ENCODE results near the gene DPPA5.
A peak's percentile ranks its signal among the peaks of the same experiment; 100 is the strongest.
"Not testable (repeated sequence)": the region's sequence is repeated elsewhere in the genome, so short reads cannot be mapped to it uniquely, and the experiment has no call there.

Gene DPPA5

DNA sequence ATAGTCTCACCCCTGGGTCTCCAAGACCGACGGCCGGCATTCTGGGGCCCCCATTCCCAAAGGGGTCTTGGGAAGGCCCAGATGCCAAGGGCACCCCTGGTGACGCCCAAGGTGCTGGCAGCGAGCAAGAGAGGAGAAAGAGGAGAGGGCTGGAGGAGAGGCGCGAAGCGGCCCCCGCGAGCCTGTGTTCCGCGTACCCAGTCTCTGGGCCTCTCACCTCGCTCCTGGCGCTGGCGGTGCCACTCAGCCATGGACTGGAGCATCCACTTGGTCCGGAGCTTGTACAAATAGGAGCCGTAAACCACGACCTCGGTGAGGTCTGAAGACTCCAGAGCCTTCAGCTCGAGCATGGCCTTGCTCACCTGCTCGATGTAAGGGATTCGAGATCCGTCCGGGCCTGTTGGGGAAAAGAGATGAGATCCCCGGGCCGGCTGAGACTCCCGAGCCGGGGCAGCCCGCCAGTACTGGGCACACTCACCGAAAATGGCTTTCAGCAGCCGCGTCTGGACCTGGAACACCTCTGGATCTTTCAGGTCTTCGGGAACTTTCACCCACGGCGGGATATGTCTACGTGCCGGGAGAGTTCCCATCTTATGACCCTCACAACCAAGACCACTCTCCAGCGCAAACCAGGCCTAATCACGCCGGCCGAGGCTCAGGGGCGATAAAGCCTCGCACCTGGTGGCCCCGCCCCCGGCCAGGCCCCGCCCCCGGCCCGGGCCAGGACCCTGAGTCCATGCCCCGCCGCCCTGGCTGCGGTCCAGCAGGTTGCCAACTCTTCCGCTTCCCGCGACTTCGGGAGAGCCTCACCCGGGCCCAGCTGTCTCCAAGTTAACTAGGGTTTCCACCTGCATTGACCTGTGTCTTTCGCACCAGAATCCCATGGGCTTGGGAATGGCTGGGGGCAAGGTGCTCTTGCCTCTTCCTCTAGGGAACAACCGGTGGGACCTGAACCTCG lies at the start of gene DPPA5:
TSS of gene DPPA5 (minus strand) at position 641 of the 958 bp plus-strand sequence. CDS start at position 590, 51 bp downstream.
- DNase-seq, result no peak
- intact Hi-C loops (cut with DNase I), result no loop called here

- DNase-seq, result no peak
- intact Hi-C loops (cut with DNase I), result no loop called here
Observed at GRCh38 chr6:73400656-73401055, 46.6 kb upstream of the DPPA5 start.

GRCh38 chr6:73395875-73396274 lies 41.8 kb upstream of the DPPA5 start:
- intact Hi-C loops (cut with DNase I), result no loop called here
- DNase-seq, result no peak

GRCh38 chr6:73394577-73395354 lies 40.7 kb upstream of the DPPA5 start, which contains the start of gene DDX43:
DDX43 (plus strand) TSS chr6:73394828; CDS start chr6:73394906, 78 bp downstream.
- peak in 1 of 10 donors; percentile 14 for DNase-seq
- intact Hi-C loops (cut with DNase I), result no loop called here

DNA sequence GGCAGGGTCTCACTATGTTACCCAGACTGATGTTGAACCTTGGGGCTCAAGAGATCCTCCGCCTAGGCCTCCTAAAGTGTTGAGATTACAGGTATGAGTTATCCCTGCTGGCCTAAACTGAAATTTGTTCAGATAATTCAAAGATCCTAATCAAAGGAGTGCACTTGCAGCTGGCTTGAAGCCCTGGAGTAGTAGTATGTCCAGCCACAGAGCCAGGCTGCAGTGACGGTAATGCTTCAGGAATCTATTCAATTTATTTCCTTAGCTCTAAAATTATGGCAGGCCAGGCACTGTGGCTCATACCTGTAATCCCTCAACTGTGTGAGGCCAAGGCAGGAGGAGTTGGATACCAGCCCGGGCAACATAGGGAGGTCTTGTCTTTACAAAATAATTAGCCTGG lies 39.2 kb upstream of the DPPA5 start:
- intact Hi-C loops (cut with DNase I), result no loop called here
- no peak for DNase-seq

GRCh38 chr6:73392188-73392587 lies 38.1 kb upstream of the DPPA5 start:
- intact Hi-C loops (cut with DNase I); DNase-seq: not testable (repeated sequence)

- intact Hi-C loops (cut with DNase I), result no loop called here
- DNase-seq, result no peak
Observed at GRCh38 chr6:73391675-73392074, 37.6 kb upstream of the DPPA5 start.

- intact Hi-C loops (cut with DNase I), result no loop called here
- no peak for DNase-seq
Observed at GRCh38 chr6:73389854-73390253, 35.8 kb upstream of the DPPA5 start.

DNA sequence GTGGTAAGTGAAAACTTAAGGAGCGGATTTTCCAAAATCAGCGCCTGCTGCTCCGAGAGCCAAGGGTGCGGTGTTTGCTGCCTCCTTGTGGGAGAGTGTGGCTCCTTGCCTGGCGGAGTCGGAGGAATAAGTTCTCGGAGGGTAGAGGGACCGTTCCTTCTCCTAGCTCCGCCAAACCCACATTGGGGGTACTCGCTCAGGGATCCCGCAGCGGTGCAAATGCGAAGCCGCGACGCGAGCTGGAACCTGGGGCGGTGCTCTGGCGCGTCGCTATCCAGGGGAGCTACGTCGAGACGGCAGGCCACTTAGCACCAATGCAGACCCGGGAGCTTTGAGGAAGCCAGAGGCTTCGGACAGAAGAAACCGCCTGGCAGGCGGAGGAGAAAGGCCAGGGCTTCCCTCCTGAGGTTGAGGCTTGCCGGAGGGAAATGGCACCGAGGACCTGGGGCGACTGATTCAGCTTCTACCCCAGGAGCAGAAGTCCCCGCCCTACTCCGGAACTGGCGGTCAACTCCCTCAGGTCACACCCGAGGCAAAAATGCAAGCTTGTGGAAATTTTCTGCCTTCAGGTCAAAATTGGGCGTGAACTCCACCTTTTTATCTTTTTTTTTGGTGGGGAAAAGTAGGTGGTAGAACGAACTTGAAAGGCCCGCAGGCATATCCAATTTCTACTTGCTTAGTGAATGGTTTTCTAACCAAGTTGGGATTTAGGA lies 34.9 kb upstream of the DPPA5 start:
- intact Hi-C loops (cut with DNase I), result no loop called here
- peak in 8 of 10 donors; percentile 36 to 91 (median 48) for DNase-seq

DNA sequence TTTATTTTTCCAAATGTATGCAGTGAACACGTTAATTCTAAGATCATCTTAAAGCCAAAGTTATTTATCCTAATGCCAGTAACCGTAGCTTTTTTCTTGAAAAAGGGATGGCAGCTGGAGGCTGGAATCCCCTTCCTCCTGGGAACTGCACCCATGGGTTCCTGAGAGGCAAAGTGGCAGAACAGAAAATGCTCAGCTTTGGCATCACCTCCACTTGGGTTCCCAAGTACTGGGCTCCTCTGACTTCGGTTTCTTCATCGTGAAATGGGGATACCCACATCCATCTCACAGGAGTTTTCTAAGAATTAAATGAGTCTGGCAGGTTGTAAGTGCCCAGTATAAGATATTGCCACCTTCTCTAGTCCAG lies 34.3 kb upstream of the DPPA5 start:
- intact Hi-C loops (cut with DNase I), result no loop called here
- no peak for DNase-seq

DNA sequence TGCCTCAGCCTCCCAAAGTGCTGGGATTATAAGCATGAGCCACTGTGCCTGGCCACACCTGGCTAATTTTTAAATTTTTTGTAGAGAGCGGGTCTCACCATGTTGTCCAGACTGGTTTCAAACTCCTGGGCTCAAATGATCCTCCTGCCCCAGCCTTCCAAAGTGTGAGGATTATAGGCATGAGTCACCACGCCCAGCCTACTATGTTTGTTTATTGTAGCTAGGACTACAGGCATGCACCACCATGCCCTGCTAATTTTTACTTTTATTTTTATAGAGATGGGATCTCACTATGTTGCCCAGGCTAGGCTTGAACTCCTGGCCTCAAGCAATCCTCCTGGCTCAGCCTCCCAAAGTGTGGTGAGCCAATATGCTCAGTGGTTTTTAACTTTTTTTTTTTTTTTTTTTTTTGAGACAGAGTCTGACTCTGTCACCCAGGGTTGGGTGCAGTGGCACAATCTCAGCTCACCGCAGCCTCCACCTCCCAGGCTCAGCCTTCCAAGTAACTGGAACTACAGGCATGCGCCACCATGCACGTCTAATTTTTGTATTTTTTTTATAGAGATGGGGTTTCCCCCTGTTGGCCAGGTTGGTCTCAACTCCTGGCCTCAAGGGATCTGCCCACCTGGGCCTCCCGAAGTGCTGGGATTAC lies 28.5 kb upstream of the DPPA5 start:
- DNase-seq, result no peak
- intact Hi-C loops (cut with DNase I), result no loop called here

GRCh38 chr6:73381531-73381930 lies 27.5 kb upstream of the DPPA5 start:
- intact Hi-C loops (cut with DNase I), result not testable (repeated sequence)

GRCh38 chr6:73377225-73377624 lies 23.1 kb upstream of the DPPA5 start:
- no peak for DNase-seq
- intact Hi-C loops (cut with DNase I), result no loop called here

More at GRCh38 chr6:73381531-73381930, 27.5 kb upstream of the DPPA5 start:
- not testable (repeated sequence) for DNase-seq

DNA sequence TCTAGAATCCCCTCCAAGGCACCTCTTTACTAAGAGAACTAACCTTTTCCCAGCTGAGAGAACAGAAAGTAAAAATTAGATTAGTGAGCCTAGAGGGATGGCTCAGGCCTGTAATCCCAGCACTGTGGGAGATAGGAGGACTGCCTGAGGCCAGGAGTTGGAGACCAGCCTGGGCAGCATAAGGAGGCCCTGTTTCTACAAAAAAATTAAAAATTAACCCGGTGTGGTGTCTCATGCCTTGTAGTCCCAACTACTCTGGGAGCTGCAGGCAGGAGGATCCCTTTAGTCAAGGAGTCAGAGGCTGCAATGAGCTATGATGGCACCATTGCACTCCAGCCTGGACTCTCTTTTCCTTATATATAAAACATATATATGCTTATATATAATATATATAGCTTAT lies 21.1 kb upstream of the DPPA5 start:
- no peak for DNase-seq

DNA sequence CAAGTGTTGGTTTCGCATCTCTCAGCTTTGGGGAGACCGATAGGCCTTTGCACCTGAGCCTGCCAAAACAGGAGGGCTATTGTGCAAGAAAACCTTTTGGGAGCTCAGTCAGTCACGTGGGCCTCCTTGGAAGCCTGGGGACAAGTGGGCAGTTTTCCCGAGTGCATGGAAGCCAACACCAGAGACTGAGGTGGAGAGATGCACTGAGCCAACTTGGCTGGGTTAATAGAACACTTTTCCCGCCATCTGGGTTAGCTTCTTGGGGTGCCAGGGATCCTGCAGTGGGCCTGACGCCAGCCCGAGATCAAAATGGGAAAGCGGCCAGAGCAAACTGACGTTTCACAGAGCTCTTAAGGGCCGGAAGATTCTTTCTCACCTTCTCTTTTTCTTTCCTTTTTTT lies 18.4 kb upstream of the DPPA5 start:
- intact Hi-C loops (cut with DNase I), result no loop called here
- DNase-seq, result no peak

More for the DNA sequence above, 21.1 kb upstream of the DPPA5 start:
- intact Hi-C loops (cut with DNase I), result no loop called here

DNA sequence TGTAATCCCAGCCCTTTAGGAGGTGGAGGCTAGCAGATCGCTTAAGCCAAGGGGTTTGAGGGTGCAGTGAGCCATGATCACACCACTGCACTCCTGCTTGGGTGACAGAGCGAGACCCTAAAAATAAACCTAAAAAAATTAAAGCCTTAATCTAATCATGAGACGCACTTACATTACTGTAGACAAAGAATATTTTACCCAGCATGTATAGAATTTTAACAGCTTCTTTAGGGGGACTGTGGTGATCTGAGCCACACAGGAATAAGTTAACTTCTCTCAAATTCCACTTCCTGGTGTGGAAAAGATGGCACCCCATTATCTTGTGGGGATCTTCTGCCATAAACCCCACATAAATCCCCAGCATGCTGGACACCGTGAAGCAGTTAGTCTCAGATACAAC lies 17.9 kb upstream of the DPPA5 start:
- intact Hi-C loops (cut with DNase I), result no loop called here

DNA sequence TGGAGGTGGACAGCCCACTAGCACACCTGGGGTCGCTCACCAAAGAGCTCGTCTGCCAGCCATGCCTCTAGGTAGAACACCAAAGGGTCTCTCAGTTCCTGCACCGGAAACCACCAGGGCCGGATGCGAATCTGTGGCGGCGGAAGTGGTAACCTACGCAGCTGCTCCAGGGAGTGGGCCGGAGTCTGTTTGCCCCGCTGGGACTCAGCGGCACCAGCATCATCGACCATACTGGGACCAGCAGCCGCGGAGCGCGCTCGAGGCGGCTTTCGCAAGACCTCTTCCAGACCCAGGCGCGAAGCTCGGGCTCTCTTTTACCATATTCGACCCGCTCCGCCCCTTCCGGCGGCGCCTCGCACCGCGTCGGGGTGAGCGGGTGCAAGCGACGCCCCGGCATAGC lies 15.5 kb upstream of the DPPA5 start, which contains the start of gene OOEP:
TSS of gene OOEP (minus strand) at position 335 of the 400 bp plus-strand sequence. CDS start at position 230, 105 bp downstream.
- no peak for DNase-seq
- intact Hi-C loops (cut with DNase I), result no loop called here

More for the DNA sequence above, 17.9 kb upstream of the DPPA5 start:
- DNase-seq, result no peak

GRCh38 chr6:73369157-73369556 lies 15.1 kb upstream of the DPPA5 start:
- intact Hi-C loops (cut with DNase I), result no loop called here
- DNase-seq, result peak in 1 of 10 donors; percentile 51

GRCh38 chr6:73368675-73369074 lies 14.6 kb upstream of the DPPA5 start:
- intact Hi-C loops (cut with DNase I), result no loop called here
- DNase-seq, result peak in 1 of 10 donors; percentile 7
